HG02588 (cell line): ENCODE results near the gene PSMD6.

ENCODE experiments used
- ATAC-seq: cut with Tn5 transposase; IDR thresholded peaks from one replicate; pipeline ENCODE4 v1.9.1; 2021; ENCODE audit warnings: mild to moderate bottlenecking, moderate library complexity; ENCODE audit not compliant: unreplicated experiment

The PSMD6 gene

DNA sequence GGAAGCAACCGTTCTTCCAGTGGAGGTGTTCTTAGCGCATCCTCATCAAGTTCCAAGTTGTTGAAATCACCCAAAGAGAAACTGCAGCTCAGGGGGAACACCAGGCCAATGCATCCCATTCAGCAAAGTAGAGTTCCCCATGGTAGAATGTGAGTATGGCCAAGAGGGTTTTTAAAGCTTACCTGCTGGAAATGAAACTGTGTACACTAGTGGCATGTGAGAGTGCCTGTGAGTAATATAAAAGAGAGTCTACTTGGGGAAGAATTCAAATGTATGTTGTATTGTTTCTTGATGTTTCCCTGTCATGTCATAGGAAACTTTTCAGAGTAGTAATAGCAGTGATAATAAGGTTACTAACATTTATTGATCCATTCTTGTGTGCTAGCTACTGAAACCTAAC, 43.3 kb downstream of the PSMD6 start:
- no peak for ATAC-seq

DNA sequence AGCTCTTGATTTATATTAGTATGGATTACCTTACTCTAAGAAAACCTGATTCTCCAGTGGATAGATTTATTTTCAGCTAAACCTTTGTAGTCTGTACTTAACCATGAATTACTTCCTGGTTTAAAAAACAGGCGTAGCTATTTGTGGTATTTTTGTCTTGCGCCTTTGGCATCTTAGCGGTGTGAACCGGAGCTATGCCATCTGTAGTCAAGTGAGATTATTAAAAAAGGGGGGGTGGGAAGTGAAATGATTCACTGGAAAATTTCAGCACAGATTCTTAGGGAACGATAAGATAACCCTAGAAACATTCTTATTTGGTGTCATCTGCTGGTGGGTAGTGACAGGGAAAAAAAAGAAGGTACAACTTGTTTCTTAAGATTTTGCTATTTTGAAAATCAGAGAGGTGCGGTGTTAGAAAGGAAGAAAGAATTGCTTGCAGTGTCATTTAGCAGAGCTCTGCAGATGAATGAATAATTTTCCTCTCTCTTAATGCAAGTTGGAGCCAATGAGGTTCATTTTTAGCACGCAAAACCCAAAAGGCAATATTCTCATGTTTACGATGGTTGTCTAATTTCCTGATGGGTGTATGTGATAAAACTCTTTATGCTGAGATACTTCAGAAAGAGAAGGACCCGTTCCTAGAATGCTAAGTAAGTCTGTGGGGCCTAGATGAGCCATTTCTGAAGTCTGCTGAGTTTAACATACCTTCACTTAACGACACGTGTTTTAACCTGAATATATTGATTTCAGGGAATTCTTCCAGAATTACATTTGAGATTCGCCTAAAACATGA, 44.0 kb downstream of the PSMD6 start:
- ATAC-seq: no peak

DNA sequence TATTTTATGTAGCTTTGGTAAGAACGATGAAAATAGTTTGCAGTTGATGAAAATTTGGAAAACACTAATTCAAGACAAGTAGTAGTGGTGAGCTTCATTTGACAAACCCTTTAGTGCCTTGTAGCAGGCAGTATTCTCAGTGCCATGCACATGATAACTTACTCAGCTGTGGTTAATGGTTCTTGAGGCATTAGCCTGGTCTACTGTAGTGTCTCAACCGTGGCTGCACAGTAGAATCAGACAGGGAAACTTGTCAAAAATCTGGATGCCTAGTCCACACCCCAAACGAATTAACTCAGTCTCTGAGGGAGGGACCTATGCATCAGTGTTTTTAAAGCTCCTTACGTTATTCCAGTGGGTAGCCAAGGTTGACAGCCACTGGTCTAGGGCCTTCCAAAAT, 45.4 kb downstream of the PSMD6 start:
- ATAC-seq: no peak

DNA sequence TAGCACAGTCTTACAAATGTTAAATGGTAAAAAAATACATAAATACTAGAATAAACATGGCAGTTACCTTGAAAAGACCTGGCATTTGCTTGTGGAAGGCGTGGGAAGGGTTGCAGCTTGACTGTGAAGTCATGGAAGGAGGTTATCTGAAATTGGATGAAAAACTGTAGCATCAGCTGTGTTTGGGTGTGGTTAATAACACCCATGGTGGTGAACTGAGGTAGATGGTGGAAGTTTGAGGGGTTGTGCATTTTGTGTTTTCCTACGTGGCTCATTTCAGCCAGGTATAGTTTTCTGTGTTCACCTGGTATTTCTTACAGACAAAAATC, 46.5 kb downstream of the PSMD6 start:
- ATAC-seq: no peak

DNA sequence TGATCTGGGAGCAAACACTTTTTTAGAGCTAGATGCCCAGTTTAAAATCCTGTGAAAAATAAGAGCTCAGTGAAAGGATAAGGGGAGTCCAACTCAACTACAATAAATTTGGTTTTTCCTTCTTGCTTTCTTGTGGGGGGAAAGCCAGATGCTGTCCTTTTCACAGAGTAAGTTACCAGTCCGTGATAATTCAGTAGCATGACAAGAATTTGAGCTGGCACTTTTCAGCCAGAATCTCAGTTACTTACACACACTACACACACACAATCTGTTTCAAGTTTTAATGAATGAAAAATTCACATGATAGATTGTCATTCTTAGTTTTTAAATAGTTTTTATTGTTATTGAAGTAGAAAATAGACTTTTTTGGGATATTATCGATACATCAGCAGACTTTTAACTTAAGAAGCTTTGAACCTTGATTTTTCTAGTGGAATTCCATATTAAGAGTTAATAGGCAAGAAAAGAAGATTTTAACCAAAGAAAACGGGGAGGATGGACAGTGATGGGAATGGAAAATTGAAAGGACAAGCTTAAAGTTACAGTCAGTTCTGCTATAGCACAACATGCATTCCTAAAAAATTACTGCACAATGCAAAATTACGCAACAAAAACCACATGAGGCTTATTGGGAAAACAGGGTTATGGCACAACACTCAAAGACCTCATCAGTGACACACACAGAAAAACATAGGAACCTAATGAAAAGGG, 47.0 kb downstream of the PSMD6 start:
- ATAC-seq: no peak

DNA sequence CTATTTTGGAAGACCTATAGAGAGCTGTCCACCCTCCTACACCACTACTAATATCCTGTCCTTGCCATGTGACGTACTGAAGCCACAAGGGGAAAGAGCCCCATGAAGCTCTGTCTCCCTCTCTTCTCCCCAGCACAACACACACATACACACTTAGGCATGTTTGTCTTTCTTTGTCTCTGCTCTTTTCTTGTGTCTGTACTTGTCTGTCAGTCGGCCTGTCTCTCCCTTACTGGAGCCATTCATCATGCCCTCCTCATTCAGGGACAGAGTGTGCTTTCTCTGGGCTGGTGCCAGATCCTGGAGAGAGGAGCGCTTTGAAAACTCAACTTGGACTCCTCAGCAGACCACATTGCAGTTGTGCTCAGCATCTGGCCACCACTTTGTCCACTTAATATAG, 47.6 kb downstream of the PSMD6 start:
- no peak for ATAC-seq

DNA sequence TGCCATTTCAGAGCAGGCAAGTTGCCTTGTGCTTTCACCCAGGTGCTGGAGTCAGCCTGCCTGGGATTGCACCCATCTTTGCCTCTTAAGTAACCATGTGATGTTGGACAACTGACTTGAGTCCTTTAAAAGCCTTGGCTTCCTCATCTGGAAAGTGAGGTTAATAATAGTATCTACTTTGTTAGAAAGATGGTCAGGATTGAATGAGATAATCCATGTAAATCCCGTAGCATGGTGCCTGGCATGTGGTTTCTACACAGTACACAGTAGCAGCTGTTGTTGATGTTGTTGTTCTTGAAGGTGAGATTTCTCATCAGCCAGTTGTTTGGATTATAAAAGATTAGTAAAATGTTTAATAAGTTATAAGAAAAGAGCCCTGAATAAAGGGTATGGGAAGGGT, 48.8 kb downstream of the PSMD6 start:
- ATAC-seq: no peak

DNA sequence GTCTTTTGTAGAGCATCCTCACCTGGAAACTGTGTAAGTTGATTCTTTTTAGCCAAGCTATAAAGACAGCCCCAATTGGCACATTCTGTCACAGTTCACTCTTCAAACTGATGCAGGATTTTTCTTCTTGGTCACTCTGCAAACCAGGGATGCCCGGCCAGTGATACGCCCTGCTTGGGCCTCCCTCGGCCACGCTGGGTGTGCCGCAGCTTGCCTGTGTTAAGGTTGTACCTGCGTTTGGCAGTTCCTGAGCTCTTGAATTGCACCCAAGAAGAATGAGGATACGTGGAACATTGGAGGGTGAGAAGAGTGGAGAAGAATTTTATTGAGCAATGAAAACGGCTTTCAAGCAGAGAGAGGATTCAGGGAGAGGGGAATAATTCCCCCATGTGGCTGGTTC, 49.9 kb downstream of the PSMD6 start:
- ATAC-seq: no peak

DNA sequence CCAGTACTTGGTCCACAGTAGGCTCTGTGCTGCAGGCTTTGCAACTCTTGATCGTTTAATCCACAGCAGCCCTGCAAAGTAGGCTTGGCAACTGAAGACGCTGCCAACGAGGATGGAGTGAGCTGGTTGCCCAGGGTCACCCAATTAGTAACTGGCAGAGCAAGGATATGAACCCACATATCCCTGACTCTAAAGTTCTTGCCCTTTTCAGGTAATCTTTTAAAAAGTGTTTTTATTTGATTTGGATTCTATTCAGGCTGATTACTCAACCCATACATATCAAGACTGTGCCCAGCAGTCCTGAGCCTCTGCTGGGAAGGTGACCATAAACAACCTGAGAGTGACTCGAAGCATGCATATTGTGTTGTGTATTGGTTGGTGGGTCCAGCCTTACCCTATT, 50.3 kb downstream of the PSMD6 start:
- no peak for ATAC-seq

DNA sequence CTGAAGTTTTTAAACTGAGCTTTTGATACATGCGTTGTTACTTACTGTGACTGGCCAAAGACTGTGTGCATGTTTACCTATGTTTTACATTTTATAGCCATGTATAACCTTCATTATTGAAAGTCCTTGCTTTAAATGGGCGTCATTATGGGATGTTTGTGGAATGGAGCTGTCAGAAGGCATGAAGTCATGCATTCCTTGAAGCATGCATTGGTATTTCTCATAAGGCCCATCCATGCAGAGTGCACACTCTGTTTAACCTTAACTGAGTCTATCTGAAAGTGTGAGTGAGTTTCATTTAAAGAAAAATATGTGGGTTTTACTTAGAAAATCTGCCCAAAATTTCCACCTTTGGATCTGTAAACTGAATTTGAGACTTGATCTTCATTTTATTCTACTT, 51.1 kb downstream of the PSMD6 start:
- ATAC-seq: no peak

DNA sequence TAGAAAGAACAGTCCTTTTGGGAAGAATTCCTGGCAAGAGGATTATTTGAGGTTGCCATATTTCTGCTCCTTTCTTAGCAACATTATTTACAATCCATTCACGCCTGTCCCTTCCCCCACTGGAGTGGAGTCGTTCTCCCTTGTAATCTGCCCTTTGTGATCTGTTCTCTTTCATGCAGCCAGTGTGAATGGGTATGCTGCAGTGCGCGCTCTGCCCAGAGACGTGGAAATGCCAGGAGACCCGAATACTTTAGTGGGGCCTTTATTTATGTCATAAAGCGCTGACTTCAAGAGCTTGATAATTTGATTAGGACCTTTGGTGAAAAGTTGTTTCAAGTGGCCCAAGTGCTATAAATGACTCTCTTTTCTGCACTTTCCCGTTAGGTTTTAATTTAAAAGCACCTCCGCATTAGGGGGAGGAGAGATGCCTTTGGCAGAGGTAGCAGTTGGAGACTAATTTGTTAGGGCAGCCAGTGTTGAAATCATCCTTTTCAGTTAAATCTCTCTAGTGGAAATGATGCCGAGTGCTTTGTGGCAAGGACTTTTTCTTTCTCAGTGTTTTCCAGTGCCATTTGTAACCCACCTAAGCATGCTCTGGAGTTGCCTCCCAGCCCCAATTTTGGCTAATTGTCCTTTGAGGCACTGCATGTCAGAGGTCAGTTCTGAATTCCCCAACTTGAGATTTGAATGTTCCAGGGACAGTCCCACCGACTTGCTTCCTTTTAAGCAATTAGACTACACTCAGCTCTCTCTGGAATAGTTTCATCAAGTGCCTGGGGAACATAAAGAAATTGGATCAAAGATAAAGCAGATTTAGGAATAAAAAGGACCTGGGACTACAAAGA, 52.4 kb downstream of the PSMD6 start:
- ATAC-seq: no peak

DNA sequence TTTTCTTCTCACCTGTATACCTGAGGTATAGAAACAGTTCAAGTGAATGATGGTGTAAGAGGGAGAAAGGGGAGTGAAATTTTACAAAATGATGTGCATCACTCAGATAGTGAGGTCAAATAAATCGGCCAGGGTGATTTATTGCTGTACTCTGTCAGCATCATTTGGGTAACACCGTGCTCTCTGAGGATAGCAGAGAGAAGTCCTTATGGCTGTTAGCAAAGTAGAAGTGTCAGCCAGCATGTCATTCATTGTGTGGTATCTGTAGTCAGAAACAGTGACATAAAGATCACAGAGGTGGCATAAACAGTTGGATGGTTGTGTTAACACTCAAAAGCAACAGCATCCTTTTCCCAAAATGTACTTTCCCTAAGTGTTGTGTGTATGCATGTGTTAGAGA, 53.4 kb downstream of the PSMD6 start:
- ATAC-seq: no peak

DNA sequence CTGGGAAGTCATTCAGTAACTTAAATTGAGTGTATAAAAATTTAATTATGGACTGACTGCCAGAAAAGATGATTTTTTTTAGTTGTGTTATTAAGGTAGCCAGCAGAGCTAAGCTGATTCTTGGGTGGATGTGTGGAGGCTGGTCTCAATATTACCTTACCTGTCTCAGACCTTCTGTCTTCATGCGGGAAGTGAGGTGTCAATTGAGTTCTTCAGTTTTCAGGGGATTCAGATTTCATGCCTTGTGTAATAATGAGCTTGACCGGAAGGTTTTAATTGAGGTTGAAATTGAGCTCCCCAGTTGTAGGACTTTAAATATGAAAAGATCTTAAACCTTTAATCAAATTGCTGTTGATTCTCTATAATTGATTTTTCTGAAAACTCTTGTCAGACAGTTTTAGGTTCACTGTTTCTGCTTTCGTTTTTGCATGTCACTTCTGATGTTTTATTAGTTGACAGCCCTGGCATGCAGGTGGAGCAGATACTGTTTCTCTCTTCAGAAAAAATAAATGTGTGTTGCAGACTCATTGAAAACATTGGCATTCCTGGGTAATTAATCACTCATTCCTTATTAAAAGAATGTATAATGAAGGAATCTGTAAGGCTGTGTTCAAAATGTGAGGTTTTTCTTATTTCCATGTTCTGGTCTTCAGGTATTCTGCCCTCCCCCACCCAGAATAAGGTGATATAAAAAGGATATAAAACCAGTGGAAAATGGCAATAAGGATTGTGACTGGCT, 54.5 kb downstream of the PSMD6 start:
- ATAC-seq: peak; percentile 17

DNA sequence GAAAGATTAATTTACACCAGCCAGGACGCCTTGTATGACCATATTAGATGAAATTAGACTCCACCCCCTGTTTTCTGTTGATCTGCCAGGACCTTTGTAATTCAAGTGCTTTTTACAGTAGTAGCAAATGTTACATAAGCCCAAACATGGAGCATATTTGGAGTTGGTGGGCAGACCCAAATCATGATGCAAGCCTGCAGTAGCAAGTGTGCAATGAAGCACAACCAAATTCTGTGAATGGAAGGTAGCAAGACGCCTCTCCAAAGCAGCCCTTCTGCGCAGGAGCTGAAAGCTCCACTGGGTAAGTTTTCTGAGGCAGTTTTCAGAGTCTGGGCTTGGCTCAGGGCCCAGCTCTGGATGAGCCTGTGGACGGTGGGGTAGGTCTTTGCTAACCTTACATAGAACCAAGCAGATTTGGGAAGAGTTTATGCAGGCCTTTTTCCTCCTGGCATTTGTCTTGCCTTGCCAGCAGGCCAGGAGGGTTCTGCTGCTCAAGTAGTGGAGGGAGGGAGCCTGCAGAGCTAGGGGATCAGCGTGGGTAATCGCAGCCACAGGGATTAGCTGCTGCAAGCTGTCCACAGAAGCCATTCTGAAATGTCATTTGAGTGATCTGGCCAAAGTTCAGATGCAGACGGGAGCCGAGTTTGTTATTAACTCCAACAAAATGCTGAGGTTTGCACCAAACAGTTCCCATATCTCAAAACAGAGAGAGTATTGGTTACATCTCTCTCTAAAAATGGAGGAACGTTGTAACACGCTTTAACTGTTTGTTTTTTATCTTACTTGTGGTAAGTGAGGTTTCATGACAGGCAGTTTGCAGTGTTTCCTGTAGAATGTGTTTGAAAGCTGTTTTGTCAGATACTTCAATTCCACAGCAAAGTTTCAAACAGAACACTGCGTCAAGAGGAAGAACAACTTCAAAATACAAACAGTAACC, 55.4 kb downstream of the PSMD6 start:
- peak; percentile 53 for ATAC-seq

DNA sequence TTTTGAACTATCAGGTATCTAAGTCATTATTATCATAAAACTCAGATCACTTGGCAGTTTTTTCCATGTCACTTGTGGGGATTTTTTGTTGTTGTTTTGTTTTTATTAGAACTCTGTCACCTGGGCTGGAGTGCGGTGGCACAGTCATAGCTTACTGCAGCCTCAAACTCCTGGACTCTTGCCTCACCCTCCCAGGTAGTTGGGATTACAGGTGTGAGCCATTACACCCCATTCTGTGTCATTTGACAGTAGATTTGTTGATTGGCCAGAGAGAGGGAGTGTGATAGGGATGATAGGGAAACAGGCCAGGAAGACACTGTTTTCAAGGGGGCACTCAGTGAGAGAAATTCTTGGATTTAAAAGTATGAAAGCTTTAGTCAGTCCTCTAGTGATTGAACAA, 56.4 kb downstream of the PSMD6 start:
- no peak for ATAC-seq

DNA sequence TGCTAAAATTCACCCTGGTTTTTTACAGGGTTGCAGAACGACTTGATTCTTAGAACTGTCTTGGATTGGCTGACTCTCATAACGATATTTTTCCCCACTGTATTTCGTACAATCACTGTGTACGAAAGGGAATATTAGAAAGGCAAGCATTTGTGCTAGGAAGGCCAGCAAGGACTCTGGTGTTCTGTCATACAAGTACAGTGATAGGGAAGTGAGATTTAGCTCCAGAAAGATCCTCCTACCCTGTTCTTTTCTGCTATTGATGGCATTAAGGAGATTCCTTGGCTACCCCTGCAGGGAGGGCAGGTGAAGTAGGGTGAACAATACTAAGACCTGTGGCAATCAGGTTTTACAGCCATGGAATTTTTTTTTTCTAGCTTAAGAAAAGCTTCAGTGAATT, 57.3 kb downstream of the PSMD6 start:
- ATAC-seq: no peak

DNA sequence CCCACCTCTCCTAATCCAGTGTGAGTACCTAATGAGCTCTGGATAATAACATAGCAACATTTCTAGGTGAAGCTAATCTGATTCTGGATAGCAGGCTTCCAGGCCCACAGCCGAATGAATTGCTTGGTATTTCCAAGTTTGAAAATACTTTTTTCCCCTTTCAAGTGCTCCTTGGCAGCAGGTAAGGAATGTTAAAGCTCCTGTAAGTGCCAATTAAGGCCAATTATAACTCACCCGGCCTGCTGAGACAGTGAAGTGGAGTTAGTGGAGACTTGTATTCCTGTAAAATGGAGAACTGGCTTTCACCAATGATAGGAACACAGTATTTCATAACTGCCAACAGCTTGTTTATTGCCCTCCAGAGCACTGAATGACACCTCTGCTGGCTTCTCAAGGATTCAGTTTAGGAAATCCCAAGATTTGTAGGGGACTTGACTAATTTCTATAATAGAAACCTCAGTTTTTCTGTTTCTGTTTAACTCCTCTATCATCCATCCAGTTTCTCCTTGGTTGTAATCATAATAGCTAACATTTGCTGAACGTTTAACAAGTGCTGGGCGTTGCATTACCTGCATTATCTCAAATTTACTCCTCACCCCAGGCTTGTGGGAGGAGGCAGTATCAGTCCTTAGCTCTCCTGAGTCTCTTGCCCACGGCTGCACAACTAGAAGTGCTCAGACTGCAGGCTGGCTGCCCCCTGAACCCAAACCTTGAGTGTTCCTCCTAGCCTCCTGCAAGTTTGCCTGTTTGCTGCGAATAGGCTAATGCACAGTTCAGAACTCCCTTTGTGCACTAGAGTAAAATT, 58.4 kb downstream of the PSMD6 start:
- no peak for ATAC-seq

DNA sequence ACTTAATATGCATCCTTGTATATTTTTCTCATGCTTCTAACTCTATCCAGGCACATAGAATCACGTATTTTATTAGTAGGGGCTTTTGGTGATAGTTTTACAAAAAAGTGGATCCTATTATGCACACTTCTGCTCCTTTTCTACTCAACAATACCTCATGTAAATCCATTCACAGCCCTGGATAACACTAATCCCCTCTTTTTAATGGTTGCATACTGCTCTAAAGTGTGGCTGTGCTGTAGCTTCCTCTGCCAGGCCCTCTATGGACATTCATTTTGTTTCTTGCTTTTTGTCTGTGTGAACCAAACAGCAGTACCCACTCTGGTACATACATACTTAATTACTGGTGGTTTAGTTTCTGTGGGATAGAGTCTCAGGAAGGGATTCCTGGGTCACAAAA, 59.8 kb downstream of the PSMD6 start:
- ATAC-seq: no peak

DNA sequence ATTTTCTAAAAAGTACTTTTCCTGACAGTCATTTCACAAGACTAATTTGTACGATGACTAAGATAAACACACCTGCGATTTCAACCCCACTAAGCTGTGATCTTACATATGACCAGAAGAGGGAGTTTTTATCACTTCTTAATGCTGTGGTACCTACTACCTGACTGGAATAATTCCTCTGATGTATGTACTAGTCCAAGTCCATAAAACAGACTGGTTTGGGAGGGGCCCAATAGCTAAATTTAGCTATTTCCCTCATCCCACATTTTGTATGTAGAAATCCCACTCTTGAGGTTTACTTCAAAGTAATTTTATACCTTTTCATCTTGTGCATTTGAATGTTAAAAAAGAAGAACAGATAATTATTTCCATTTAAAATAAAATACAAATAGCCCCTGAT, 61.4 kb downstream of the PSMD6 start:
- ATAC-seq: peak; percentile 82
